Endodermal cell (in vitro differentiated cells): ENCODE data around the gene EVX2. TPM values are rescaled to one million over a fixed set of nuclear protein-coding genes. Genes with fewer than 3 reads are reported as not detected.

Experiments
- DNase-seq: peaks from one replicate; pipeline ENCODE4 v3.0.0-alpha.2; 2017
- H3K27ac ChIP-seq: 2 replicates; pipeline ENCODE4 v1.5.1; 2013; ENCODE audit warnings: mild to moderate bottlenecking, low read depth, low read length, moderate library complexity
- H3K27me3 ChIP-seq: 2 replicates; pipeline ENCODE4 v1.6.1; 2013; ENCODE audit warnings: mild to moderate bottlenecking, low read length, moderate library complexity; ENCODE audit not compliant: insufficient read depth, control insufficient read depth, poor library complexity, severe bottlenecking
- H3K36me3 ChIP-seq: 2 replicates; pipeline ENCODE4 v1.7.0; 2013; ENCODE audit warnings: mild to moderate bottlenecking, low read length, moderate library complexity; ENCODE audit not compliant: control insufficient read depth, insufficient read depth
- H3K4me1 ChIP-seq: one replicate; pipeline ENCODE4 v1.7.0; 2013; ENCODE audit warnings: low read length; ENCODE audit not compliant: control insufficient read depth, insufficient read depth
- H3K4me3 ChIP-seq: 2 replicates; pipeline ENCODE4 v1.5.1; 2013; ENCODE audit warnings: mild to moderate bottlenecking, low read length, moderate library complexity
- H3K9ac ChIP-seq: 2 replicates; pipeline ENCODE4 v1.6.1; 2013; ENCODE audit warnings: mild to moderate bottlenecking, low read length, moderate library complexity; ENCODE audit not compliant: poor library complexity, severe bottlenecking; ENCODE audit errors: extremely low read depth
- H3K9me3 ChIP-seq: 2 replicates; pipeline ENCODE4 v1.6.1; 2013; ENCODE audit warnings: mild to moderate bottlenecking, low read length, moderate library complexity; ENCODE audit not compliant: control insufficient read depth
- H3K27ac Mint-ChIP-seq: 2 replicates; pipeline ENCODE4 v1.8.0; 2020; ENCODE audit warnings: mixed read lengths
- H3K27me3 Mint-ChIP-seq: 2 replicates; pipeline ENCODE4 v1.8.0; 2021; ENCODE audit warnings: mild to moderate bottlenecking, mixed read lengths; ENCODE audit not compliant: insufficient read depth
- H3K36me3 Mint-ChIP-seq: 2 replicates; pipeline ENCODE4 v1.8.0; 2020; ENCODE audit warnings: low read depth, mixed read lengths
- H3K4me1 Mint-ChIP-seq: 2 replicates; pipeline ENCODE4 v1.8.0; 2020; ENCODE audit warnings: mixed read lengths
- H3K4me3 Mint-ChIP-seq: 2 replicates; pipeline ENCODE4 v1.8.0; 2020; ENCODE audit warnings: mild to moderate bottlenecking, moderate library complexity, mixed read lengths
- H3K9me3 Mint-ChIP-seq: 2 replicates; pipeline ENCODE4 v1.8.0; 2020; ENCODE audit warnings: mild to moderate bottlenecking, mixed read lengths
- WGBS, 2 experiments: methylation state at CpG; one replicate each; pipeline versions ENCODE4 v1.1.5 to v1.1.7; 2013; ENCODE audit warnings: missing lambda C conversion rate in 2 of 2, mixed read lengths in 1 of 2; ENCODE audit not compliant: insufficient coverage in 1 of 2, insufficient read length in 1 of 2; 5-methylcytosine and 5-hydroxymethylcytosine counted together
- total RNA-seq, 2 donors: library from RNA; stranded (reverse); fragmentation: NEBNext Ultra II Directional in 1 of 2; extraction: Animal tissue kit (Norgen Biotek cat#: 25700) in 1 of 2; gene quantifications; 2 replicates in 1 of 2; 3 replicates in 1 of 2; pipeline ENCODE4 v1.2.1, GENCODE V29; 2021
- TF ChIP-seq, protein P1 (sequence below): fragments of 200-600 bp; sonication (generic); conservative IDR thresholded peaks from 2 replicates; pipeline ENCODE4 v1.5.0; 2021; ENCODE audit warnings: antibody characterized with exemption, mild to moderate bottlenecking

The EVX2 gene
- total RNA-seq, 2 donors from 2014 or later = not detected

GRCh38 chr2:176027806-176028205, 56.0 kb downstream of the EVX2 start:
- no peak for DNase-seq
- Histone ChIP-seq H3K9ac (no peak overlapping the region), H3K36me3 (no peaks in the 10 kb centered on the region), H3K27me3 (peaks cover 12% of the 10 kb centered on the region), H3K4me3 (no peak overlapping the region), H3K9me3 (no peaks in the 10 kb centered on the region), H3K4me1 (no peaks in the 10 kb centered on the region), H3K27ac (no peak overlapping the region)
- TF ChIP-seq, protein P1, sequence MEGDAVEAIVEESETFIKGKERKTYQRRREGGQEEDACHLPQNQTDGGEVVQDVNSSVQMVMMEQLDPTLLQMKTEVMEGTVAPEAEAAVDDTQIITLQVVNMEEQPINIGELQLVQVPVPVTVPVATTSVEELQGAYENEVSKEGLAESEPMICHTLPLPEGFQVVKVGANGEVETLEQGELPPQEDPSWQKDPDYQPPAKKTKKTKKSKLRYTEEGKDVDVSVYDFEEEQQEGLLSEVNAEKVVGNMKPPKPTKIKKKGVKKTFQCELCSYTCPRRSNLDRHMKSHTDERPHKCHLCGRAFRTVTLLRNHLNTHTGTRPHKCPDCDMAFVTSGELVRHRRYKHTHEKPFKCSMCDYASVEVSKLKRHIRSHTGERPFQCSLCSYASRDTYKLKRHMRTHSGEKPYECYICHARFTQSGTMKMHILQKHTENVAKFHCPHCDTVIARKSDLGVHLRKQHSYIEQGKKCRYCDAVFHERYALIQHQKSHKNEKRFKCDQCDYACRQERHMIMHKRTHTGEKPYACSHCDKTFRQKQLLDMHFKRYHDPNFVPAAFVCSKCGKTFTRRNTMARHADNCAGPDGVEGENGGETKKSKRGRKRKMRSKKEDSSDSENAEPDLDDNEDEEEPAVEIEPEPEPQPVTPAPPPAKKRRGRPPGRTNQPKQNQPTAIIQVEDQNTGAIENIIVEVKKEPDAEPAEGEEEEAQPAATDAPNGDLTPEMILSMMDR = no peak
- Mint-ChIP-seq H3K4me1 (no peaks in the 10 kb centered on the region), H3K9me3 (no peaks in the 10 kb centered on the region), H3K27me3 (peaks cover 12% of the 10 kb centered on the region), H3K27ac (no peak overlapping the region), H3K36me3 (no peaks in the 10 kb centered on the region), H3K4me3 (no peak overlapping the region)
- 79 to 100% methylated on average over 1 of the region's 2 CpGs for WGBS, 2 experiments

Other genes starting within 250 kb of the EVX2 start
- 10 to 100 TPM; 15.0 to 20.2 TPM for gene LNPK, start 81.7 kb downstream of the EVX2 start, total RNA-seq
- gene HOXD13, start 8.8 kb upstream of the EVX2 start, total RNA-seq = under 1 TPM; 0.11 to 0.40 TPM
- gene HOXD12, start 15.8 kb upstream of the EVX2 start, total RNA-seq = not detected
- not detected for gene HOXD11, start 23.3 kb upstream of the EVX2 start, total RNA-seq
- not detected for gene HOXD10, start 32.8 kb upstream of the EVX2 start, total RNA-seq
- gene HOXD9, start 38.8 kb upstream of the EVX2 start, total RNA-seq = not detected
- not detected for gene HOXD8, start 45.7 kb upstream of the EVX2 start, total RNA-seq
- not detected for gene HOXD4, start 67.6 kb upstream of the EVX2 start, total RNA-seq
- gene HOXD3, start 73.3 kb upstream of the EVX2 start, total RNA-seq = not detected
- gene HOXD1, start 104.7 kb upstream of the EVX2 start, total RNA-seq = under 1 TPM; 0.18 TPM
- 10 to 100 TPM; 34.1 to 42.3 TPM for gene MTX2, start 185.5 kb upstream of the EVX2 start, total RNA-seq